SK-N-SH (cell line): Measurements from ENCODE around the gene VWA3B. TPM values are rescaled to one million over a fixed set of nuclear protein-coding genes. Genes with fewer than 3 reads are reported as not detected.

Experiments
- CTCF ChIA-PET: fragments of 300-600, 350-600 bp; formaldehyde crosslinking; extraction: SDS; loops from one replicate; lab custom pipeline; 2021; lab: Yijun Ruan, JAX
- POLR2A ChIA-PET: fragments of 350-600 bp; sonication (Branson Sonifier 250); formaldehyde crosslinking; extraction: SDS; loops from one replicate; lab custom pipeline; 2020; ENCODE audit warnings: antibody characterized with exemption, inconsistent platforms; lab: Yijun Ruan, JAX
- DNase-seq: peaks from one replicate; pipeline ENCODE4 v3.0.0; 2012
- H2AFZ ChIP-seq: fragments of 200-600 bp; sonication (generic); 2 replicates; pipeline ENCODE4 v1.8.1; 2016; ENCODE audit warnings: antibody characterized with exemption, mild to moderate bottlenecking, low read depth
- H3F3A ChIP-seq: fragments of 200-600 bp; sonication (generic); replicated peaks from 2 replicates; pipeline ENCODE3; 2016; ENCODE audit warnings: antibody characterized with exemption, mild to moderate bottlenecking; ENCODE audit not compliant: insufficient read depth
- H3K27ac ChIP-seq, 2 experiments: fragments of 200-500 bp in 1 of 2; fragments of 200-600 bp in 1 of 2; sonication (Bioruptor generic) in 1 of 2; sonication (generic), shearing (Covaris generic) in 1 of 2; 2 replicates each; pipeline versions ENCODE4 v1.5.1 to v1.6.1; 2014 to 2016; ENCODE audit warnings: low read depth in 2 of 2, inconsistent platforms in 1 of 2, low read length in 1 of 2, mild to moderate bottlenecking in 1 of 2, mixed read lengths in 1 of 2
- H3K27me3 ChIP-seq: fragments of 200-600 bp; sonication (generic), shearing (Covaris generic); 2 replicates; pipeline ENCODE4 v1.6.1; 2016; ENCODE audit warnings: mixed run types; ENCODE audit not compliant: insufficient read depth
- H3K36me3 ChIP-seq, 2 experiments: fragments of 200-500 bp in 1 of 2; fragments of 200-600 bp in 1 of 2; sonication (Bioruptor generic) in 1 of 2; sonication (generic) in 1 of 2; replicated peaks in 1 of 2; 2 replicates each; pipeline versions ENCODE3 to v1.5.1; 2014 to 2016; ENCODE audit warnings: low read length in 1 of 2, mild to moderate bottlenecking in 1 of 2; ENCODE audit not compliant: insufficient read depth in 2 of 2, control insufficient read depth in 1 of 2
- H3K4me1 ChIP-seq, 2 experiments: fragments of 200-500 bp in 1 of 2; fragments of 200-600 bp in 1 of 2; sonication (Bioruptor generic) in 1 of 2; sonication (generic), shearing (Covaris generic) in 1 of 2; 2 replicates each; pipeline versions ENCODE4 v1.5.1 to v1.6.1; 2014 to 2016; ENCODE audit warnings: low read depth in 1 of 2, low read length in 1 of 2, mixed run types in 1 of 2; ENCODE audit not compliant: insufficient read depth in 2 of 2, control insufficient read depth in 1 of 2
- H3K4me2 ChIP-seq: fragments of 200-600 bp; sonication (generic), shearing (Covaris generic); 2 replicates; pipeline ENCODE4 v1.6.1; 2017; ENCODE audit warnings: mixed run types
- H3K4me3 ChIP-seq, 2 experiments: fragments of 200-500 bp in 1 of 2; fragments of 200-600 bp in 1 of 2; sonication (Bioruptor generic) in 1 of 2; sonication (generic), shearing (Covaris generic) in 1 of 2; 2 replicates each; pipeline versions ENCODE4 v1.5.1 to v1.8.1; 2014 to 2016; ENCODE audit warnings: low read depth in 2 of 2, inconsistent platforms in 1 of 2, low read length in 1 of 2, mild to moderate bottlenecking in 1 of 2, mixed read lengths in 1 of 2, moderate library complexity in 1 of 2
- H3K79me2 ChIP-seq: fragments of 200-600 bp; sonication (generic); 2 replicates; pipeline ENCODE4 v1.8.1; 2017; ENCODE audit warnings: mild to moderate bottlenecking; ENCODE audit not compliant: insufficient read depth
- H3K9ac ChIP-seq: fragments of 200-600 bp; sonication (generic); 2 replicates; pipeline ENCODE4 v1.6.1; 2017; ENCODE audit warnings: mixed run types
- H3K9me2 ChIP-seq: fragments of 200-600 bp; sonication (generic); 2 replicates; pipeline ENCODE4 v1.6.1; 2017; ENCODE audit warnings: mixed run types
- H3K9me3 ChIP-seq: fragments of 200-600 bp; sonication (generic); 2 replicates; pipeline ENCODE4 v1.6.1; 2017; ENCODE audit warnings: mixed run types, mild to moderate bottlenecking, moderate library complexity
- H4K20me1 ChIP-seq: fragments of 200-600 bp; sonication (generic); 2 replicates; pipeline ENCODE4 v1.6.1; 2017; ENCODE audit warnings: mild to moderate bottlenecking, mixed run types; ENCODE audit not compliant: insufficient read depth
- ELF1 ChIP-seq: IDR thresholded peaks from 2 replicates; pipeline ENCODE4 v1.4.0; 2012
- EZH2phosphoT487 ChIP-seq: fragments of 200-600 bp; sonication (generic); IDR thresholded peaks from 2 replicates; pipeline ENCODE4 v1.6.1; 2017; ENCODE audit warnings: low read depth, mixed run types, mild to moderate bottlenecking, antibody characterized with exemption, moderate library complexity, borderline replicate concordance
- FOSL2 ChIP-seq: IDR thresholded peaks from 2 replicates; pipeline ENCODE4 v1.4.0; 2012; ENCODE audit warnings: low read depth, mild to moderate bottlenecking, moderate library complexity, borderline replicate concordance
- FOXJ3 ChIP-seq: sonication (generic); formaldehyde crosslinking; IDR thresholded peaks from 2 replicates; pipeline ENCODE4 v1.5.1; 2020; ENCODE audit warnings: mild to moderate bottlenecking, missing genetic modification reagents
- FOXM1 ChIP-seq: IDR thresholded peaks from 2 replicates; pipeline ENCODE4 v1.4.0; 2012; ENCODE audit warnings: low read depth, mild to moderate bottlenecking
- GATA2 ChIP-seq: sonication (generic); formaldehyde crosslinking; IDR thresholded peaks from 2 replicates; pipeline ENCODE4 v1.5.0; 2020; ENCODE audit warnings: mild to moderate bottlenecking, missing genetic modification reagents
- POLR2AphosphoS5 ChIP-seq: IDR thresholded peaks from 2 replicates; pipeline ENCODE4 v1.6.1; 2012; ENCODE audit warnings: low read depth, low read length
- RCOR1 ChIP-seq: fragments of 150-350 bp; IDR thresholded peaks from 2 replicates; pipeline ENCODE4 v1.6.1; 2017; ENCODE audit warnings: antibody characterized with exemption, low read length
- TCF12 ChIP-seq: IDR thresholded peaks from 2 replicates; pipeline ENCODE4 v1.4.0; 2012
- WGBS: methylation state at CpG from one replicate; pipeline ENCODE4 v1.1.6; 2017; ENCODE audit warnings: low lambda C conversion rate; 5-methylcytosine and 5-hydroxymethylcytosine counted together
- polyA plus RNA-seq, 3 experiments: library from polyadenylated mRNA; depleted of rRNA; stranded (reverse); fragments of >200 nt; gene quantifications; 2 replicates each; pipeline ENCODE4 v1.2.3, GENCODE V29; 2012
- TF ChIP-seq, protein P1 (sequence below): IDR thresholded peaks from 2 replicates; pipeline ENCODE4 v1.6.1; 2012; ENCODE audit warnings: mild to moderate bottlenecking, low read depth, low read length, moderate library complexity
- TF ChIP-seq, protein P2 (sequence below): fragments of 200-600 bp; sonication (generic); IDR thresholded peaks from 2 replicates; pipeline ENCODE4 v1.6.1; 2017; ENCODE audit warnings: antibody characterized with exemption, mild to moderate bottlenecking, moderate library complexity
- TF ChIP-seq, protein P3 (sequence below): IDR thresholded peaks from 2 replicates; pipeline ENCODE4; 2012
- TF ChIP-seq, protein P4 (sequence below): IDR thresholded peaks from 2 replicates; pipeline ENCODE4 v1.4.0; 2012; ENCODE audit warnings: low read depth, borderline replicate concordance
- TF ChIP-seq, protein P5 (sequence below): IDR thresholded peaks from 2 replicates; pipeline ENCODE4 v1.4.0; 2012; ENCODE audit warnings: low read depth, borderline replicate concordance

VWA3B gene
- polyA plus RNA-seq, 1 of the 3 experiments (the other 2 are of a cell fraction) = not detected

DNA sequence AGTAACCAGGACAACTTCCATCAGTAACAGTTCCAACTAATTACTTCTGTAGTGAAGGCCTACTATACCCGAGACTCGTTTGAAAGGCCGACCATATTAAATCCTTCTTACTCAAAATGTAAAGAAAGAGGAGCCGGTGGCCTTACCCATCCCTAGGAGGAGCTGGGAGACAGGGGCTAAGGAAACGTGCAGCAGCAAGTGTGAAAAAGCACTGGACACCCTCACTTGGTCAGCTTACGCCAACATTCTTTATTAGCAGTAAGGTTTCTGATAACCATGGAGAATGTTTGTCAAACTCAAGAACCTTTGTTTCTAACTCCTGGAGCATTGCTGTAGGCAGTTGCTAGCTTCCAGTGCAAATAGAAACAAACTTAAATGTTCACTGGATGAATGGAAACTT is 26.7 kb upstream of the VWA3B start:
- no peak for DNase-seq
- no peaks in the 10 kb centered on the region for H4K20me1 ChIP-seq
- TF ChIP-seq FOXM1 = no peak
- no peak for TF ChIP-seq FOXJ3 (CRISPR knock-in tag)
- TF ChIP-seq, protein P1, sequence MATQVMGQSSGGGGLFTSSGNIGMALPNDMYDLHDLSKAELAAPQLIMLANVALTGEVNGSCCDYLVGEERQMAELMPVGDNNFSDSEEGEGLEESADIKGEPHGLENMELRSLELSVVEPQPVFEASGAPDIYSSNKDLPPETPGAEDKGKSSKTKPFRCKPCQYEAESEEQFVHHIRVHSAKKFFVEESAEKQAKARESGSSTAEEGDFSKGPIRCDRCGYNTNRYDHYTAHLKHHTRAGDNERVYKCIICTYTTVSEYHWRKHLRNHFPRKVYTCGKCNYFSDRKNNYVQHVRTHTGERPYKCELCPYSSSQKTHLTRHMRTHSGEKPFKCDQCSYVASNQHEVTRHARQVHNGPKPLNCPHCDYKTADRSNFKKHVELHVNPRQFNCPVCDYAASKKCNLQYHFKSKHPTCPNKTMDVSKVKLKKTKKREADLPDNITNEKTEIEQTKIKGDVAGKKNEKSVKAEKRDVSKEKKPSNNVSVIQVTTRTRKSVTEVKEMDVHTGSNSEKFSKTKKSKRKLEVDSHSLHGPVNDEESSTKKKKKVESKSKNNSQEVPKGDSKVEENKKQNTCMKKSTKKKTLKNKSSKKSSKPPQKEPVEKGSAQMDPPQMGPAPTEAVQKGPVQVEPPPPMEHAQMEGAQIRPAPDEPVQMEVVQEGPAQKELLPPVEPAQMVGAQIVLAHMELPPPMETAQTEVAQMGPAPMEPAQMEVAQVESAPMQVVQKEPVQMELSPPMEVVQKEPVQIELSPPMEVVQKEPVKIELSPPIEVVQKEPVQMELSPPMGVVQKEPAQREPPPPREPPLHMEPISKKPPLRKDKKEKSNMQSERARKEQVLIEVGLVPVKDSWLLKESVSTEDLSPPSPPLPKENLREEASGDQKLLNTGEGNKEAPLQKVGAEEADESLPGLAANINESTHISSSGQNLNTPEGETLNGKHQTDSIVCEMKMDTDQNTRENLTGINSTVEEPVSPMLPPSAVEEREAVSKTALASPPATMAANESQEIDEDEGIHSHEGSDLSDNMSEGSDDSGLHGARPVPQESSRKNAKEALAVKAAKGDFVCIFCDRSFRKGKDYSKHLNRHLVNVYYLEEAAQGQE = no peak
- TF ChIP-seq TCF12 = no peak
- TF ChIP-seq, protein P2, sequence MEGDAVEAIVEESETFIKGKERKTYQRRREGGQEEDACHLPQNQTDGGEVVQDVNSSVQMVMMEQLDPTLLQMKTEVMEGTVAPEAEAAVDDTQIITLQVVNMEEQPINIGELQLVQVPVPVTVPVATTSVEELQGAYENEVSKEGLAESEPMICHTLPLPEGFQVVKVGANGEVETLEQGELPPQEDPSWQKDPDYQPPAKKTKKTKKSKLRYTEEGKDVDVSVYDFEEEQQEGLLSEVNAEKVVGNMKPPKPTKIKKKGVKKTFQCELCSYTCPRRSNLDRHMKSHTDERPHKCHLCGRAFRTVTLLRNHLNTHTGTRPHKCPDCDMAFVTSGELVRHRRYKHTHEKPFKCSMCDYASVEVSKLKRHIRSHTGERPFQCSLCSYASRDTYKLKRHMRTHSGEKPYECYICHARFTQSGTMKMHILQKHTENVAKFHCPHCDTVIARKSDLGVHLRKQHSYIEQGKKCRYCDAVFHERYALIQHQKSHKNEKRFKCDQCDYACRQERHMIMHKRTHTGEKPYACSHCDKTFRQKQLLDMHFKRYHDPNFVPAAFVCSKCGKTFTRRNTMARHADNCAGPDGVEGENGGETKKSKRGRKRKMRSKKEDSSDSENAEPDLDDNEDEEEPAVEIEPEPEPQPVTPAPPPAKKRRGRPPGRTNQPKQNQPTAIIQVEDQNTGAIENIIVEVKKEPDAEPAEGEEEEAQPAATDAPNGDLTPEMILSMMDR = no peak
- TF ChIP-seq, protein P3, sequence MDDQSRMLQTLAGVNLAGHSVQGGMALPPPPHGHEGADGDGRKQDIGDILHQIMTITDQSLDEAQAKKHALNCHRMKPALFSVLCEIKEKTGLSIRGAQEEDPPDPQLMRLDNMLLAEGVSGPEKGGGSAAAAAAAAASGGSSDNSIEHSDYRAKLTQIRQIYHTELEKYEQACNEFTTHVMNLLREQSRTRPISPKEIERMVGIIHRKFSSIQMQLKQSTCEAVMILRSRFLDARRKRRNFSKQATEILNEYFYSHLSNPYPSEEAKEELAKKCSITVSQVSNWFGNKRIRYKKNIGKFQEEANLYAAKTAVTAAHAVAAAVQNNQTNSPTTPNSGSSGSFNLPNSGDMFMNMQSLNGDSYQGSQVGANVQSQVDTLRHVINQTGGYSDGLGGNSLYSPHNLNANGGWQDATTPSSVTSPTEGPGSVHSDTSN = no peak
- TF ChIP-seq ELF1 = no peak
- TF ChIP-seq, protein P4, sequence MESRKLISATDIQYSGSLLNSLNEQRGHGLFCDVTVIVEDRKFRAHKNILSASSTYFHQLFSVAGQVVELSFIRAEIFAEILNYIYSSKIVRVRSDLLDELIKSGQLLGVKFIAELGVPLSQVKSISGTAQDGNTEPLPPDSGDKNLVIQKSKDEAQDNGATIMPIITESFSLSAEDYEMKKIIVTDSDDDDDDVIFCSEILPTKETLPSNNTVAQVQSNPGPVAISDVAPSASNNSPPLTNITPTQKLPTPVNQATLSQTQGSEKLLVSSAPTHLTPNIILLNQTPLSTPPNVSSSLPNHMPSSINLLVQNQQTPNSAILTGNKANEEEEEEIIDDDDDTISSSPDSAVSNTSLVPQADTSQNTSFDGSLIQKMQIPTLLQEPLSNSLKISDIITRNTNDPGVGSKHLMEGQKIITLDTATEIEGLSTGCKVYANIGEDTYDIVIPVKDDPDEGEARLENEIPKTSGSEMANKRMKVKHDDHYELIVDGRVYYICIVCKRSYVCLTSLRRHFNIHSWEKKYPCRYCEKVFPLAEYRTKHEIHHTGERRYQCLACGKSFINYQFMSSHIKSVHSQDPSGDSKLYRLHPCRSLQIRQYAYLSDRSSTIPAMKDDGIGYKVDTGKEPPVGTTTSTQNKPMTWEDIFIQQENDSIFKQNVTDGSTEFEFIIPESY = no peak
- TF ChIP-seq, protein P5, sequence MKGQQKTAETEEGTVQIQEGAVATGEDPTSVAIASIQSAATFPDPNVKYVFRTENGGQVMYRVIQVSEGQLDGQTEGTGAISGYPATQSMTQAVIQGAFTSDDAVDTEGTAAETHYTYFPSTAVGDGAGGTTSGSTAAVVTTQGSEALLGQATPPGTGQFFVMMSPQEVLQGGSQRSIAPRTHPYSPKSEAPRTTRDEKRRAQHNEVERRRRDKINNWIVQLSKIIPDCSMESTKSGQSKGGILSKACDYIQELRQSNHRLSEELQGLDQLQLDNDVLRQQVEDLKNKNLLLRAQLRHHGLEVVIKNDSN = no peak
- TF ChIP-seq FOSL2 = no peak
- no peak for TF ChIP-seq RCOR1
- TF ChIP-seq POLR2AphosphoS5 = no peak
- TF ChIP-seq EZH2phosphoT487 = no peak
- TF ChIP-seq GATA2 (CRISPR knock-in tag) = no peak
- H3K79me2 ChIP-seq = no peaks in the 10 kb centered on the region
- ChIA-PET POLR2A (no interaction called here), CTCF (interaction anchor here (1.4 kb wide), 1 partner anchor 209 kb away, joined by 3 read pairs; no protein-coding TSS in a partner anchor)
- H3K27me3 ChIP-seq = no peaks in the 10 kb centered on the region
- H3K27ac ChIP-seq = no peak overlapping the region
- no peak overlapping the region for H3K4me2 ChIP-seq
- H3K4me1 ChIP-seq = no peaks in the 10 kb centered on the region
- H3K4me3 ChIP-seq = no peak overlapping the region
- no peaks in the 10 kb centered on the region for H3K36me3 ChIP-seq
- H3F3A ChIP-seq = no peaks in the 10 kb centered on the region
- no peaks in the 10 kb centered on the region for H3K9me2 ChIP-seq
- WGBS = 60% methylated on average over 6 of the region's 6 CpGs
- H3K9me3 ChIP-seq = no peaks in the 10 kb centered on the region
- H2AFZ ChIP-seq = no peak overlapping the region
- no peak overlapping the region for H3K9ac ChIP-seq
